K562 (cell line): ENCODE data around the gene SLC26A6. TPM values are rescaled to one million over a fixed set of nuclear protein-coding genes. Genes with fewer than 3 reads are reported as not detected.

Source experiments
- ATAC-seq: fragments of 200-7000 bp; cut with Tn5 transposase; 3 replicates; pipeline ENCODE4 v1.9.1; 2020; ENCODE audit warnings: moderate library complexity
- BruUV-seq: library from RNA; stranded (reverse); fragments of 400-500 nt; replicated peaks from 2 replicates; lab custom pipeline; 2021; lab: Mats Ljungman, UMichigan
- CTCF ChIA-PET: fragments of 300-600 bp; formaldehyde crosslinking; extraction: SDS; loops from one replicate; lab custom pipeline; 2021; ENCODE audit warnings: low intra/inter-chr PET ratio; lab: Yijun Ruan, JAX
- POLR2A ChIA-PET: fragments of 300-600, 350-650 bp; sonication (Branson Sonifier 250); formaldehyde crosslinking; extraction: SDS; loops from one replicate; lab custom pipeline; 2021; ENCODE audit warnings: antibody characterized with exemption, inconsistent platforms; lab: Yijun Ruan, JAX
- DNase-seq, 4 experiments: peaks; one replicate each; pipeline versions ENCODE4 v3.0.0 to v3.0.0-alpha.2; 2011 to 2018; ENCODE audit warnings: low spot score in 3 of 4, mixed read lengths in 3 of 4; ENCODE audit errors: extremely low read depth in 1 of 4
- FAIRE-seq: peaks from 2 replicates; lab custom pipeline; 2011; peaks lifted over from hg19 to GRCh38; lab: Jason Lieb, UNC
- H2AFZ ChIP-seq: 2 replicates; pipeline ENCODE4 v1.6.0; 2011; ENCODE audit warnings: low read depth, low read length, control low read depth, inconsistent platforms
- H3K27ac ChIP-seq: fragments of 200-600 bp; 3 replicates; pipeline ENCODE4 v1.8.0; 2011; ENCODE audit warnings: low read depth, mild to moderate bottlenecking, control low read depth, inconsistent platforms, low read length, moderate library complexity, mixed read lengths; ENCODE audit errors: extremely low read depth
- H3K27me3 ChIP-seq, 2 experiments: fragments of 300-600 bp in 1 of 2; 2 replicates in 1 of 2; 3 replicates in 1 of 2; pipeline versions ENCODE4 v1.6.0 to v1.8.0; 2011; ENCODE audit warnings: inconsistent platforms in 2 of 2, low read length in 2 of 2, mild to moderate bottlenecking in 1 of 2, mixed read lengths in 1 of 2, moderate library complexity in 1 of 2; ENCODE audit not compliant: control insufficient read depth in 2 of 2, insufficient read depth in 2 of 2
- H3K36me3 ChIP-seq: fragments of 300-600 bp; 3 replicates; pipeline ENCODE4 v1.8.0; 2011; ENCODE audit warnings: mild to moderate bottlenecking, low read length, inconsistent platforms; ENCODE audit not compliant: control insufficient read depth, insufficient read depth
- H3K4me1 ChIP-seq, 2 experiments: fragments of 200-600 bp in 1 of 2; replicated peaks in 1 of 2; 2 replicates in 1 of 2; 3 replicates in 1 of 2; pipeline versions ENCODE4 v1.5.1 to v1.8.0; 2011; ENCODE audit warnings: inconsistent platforms in 2 of 2, low read length in 2 of 2, mild to moderate bottlenecking in 1 of 2, mixed read lengths in 1 of 2, moderate library complexity in 1 of 2; ENCODE audit not compliant: control insufficient read depth in 2 of 2, insufficient read depth in 2 of 2
- H3K4me2 ChIP-seq: 2 replicates; pipeline ENCODE4 v1.6.1; 2011; ENCODE audit warnings: low read length, control low read depth, inconsistent platforms, mixed read lengths; ENCODE audit not compliant: insufficient read depth
- H3K4me3 ChIP-seq: fragments of 200-600 bp; sonication (generic), shearing (Covaris generic); 2 replicates; pipeline ENCODE4 v1.5.1; 2016; ENCODE audit warnings: control low read depth, inconsistent platforms
- H3K79me2 ChIP-seq: fragments of 200-600 bp; 3 replicates; pipeline ENCODE4 v1.8.0; 2011; ENCODE audit warnings: low read length, inconsistent platforms; ENCODE audit not compliant: control insufficient read depth, insufficient read depth
- H3K9ac ChIP-seq, 2 experiments: 2 replicates each; pipeline versions ENCODE4 v1.6.0 to v1.6.1; 2011; ENCODE audit warnings: low read depth in 2 of 2, low read length in 2 of 2, control low read depth in 1 of 2, inconsistent platforms in 1 of 2, mild to moderate bottlenecking in 1 of 2, mixed read lengths in 1 of 2; ENCODE audit not compliant: insufficient read depth in 1 of 2
- H3K9me1 ChIP-seq: one replicate; pipeline ENCODE4 v1.6.0; 2011; ENCODE audit warnings: inconsistent platforms, mild to moderate bottlenecking, low read length, moderate library complexity; ENCODE audit not compliant: control insufficient read depth, insufficient read depth
- H3K9me3 ChIP-seq: replicated peaks from 2 replicates; pipeline ENCODE4 v1.5.1; 2011; ENCODE audit warnings: low read depth, low read length, inconsistent platforms; ENCODE audit not compliant: control insufficient read depth, insufficient read depth
- H4K20me1 ChIP-seq: replicated peaks from 2 replicates; pipeline ENCODE4 v1.6.1; 2011; ENCODE audit warnings: low read length, inconsistent platforms, mixed read lengths; ENCODE audit not compliant: control insufficient read depth, insufficient read depth
- BACH1 ChIP-seq: fragments of 200-800 bp; sonication (Bioruptor generic); IDR thresholded peaks from 2 replicates; pipeline ENCODE4 v1.6.1; 2016; ENCODE audit warnings: missing genetic modification characterization, missing compliant biosample characterization
- BRD4 ChIP-seq: fragments of 200-600 bp; sonication (generic); IDR thresholded peaks from 2 replicates; pipeline ENCODE4 v1.6.1; 2017; ENCODE audit warnings: inconsistent platforms
- GTF2E2 ChIP-seq: fragments of 200-800 bp; sonication (Bioruptor generic); IDR thresholded peaks from 2 replicates; pipeline ENCODE4 v1.6.1; 2016; ENCODE audit warnings: missing genetic modification characterization, missing compliant biosample characterization
- HDAC6 ChIP-seq: IDR thresholded peaks from 2 replicates; pipeline ENCODE4 v1.6.1; 2012; ENCODE audit warnings: low read depth, mild to moderate bottlenecking, control low read depth, inconsistent platforms, low read length, moderate library complexity
- JUND ChIP-seq, 2 experiments: IDR thresholded peaks; 2 replicates in 1 of 2; 3 replicates in 1 of 2; pipeline ENCODE4 v1.6.1; 2011; ENCODE audit warnings: borderline replicate concordance in 2 of 2, low read depth in 2 of 2, low read length in 2 of 2, improper control_type of control experiment in 1 of 2, missing biosample characterization in 1 of 2, missing genetic modification characterization in 1 of 2, missing genetic modification reagents in 1 of 2
- PHB ChIP-seq: fragments of 250-450 bp; sonication (Bioruptor Pico); IDR thresholded peaks from 2 replicates; pipeline ENCODE4 v1.5.0; 2021
- TCF3 ChIP-seq: sonication (generic); formaldehyde crosslinking; IDR thresholded peaks from 2 replicates; pipeline ENCODE4 v1.4.0; 2020; ENCODE audit warnings: mild to moderate bottlenecking, missing genetic modification reagents
- WGBS: fragments of 100-300 bp; shearing (Covaris generic); methylation state at CpG from one replicate; pipeline ENCODE4 v1.1.6; 2016; ENCODE audit warnings: low coverage, mixed read lengths; ENCODE audit not compliant: insufficient coverage; ENCODE audit errors: missing lambda C conversion rate; 5-methylcytosine and 5-hydroxymethylcytosine counted together
- in situ Hi-C: fragments of 300-500 bp; cut with MboI; formaldehyde crosslinking; loops from 4 replicates; pipeline ENCODE4 v1.15.0; 2018; ENCODE audit warnings: inconsistent platforms, mixed read lengths
- intact Hi-C: fragments of 100-400 bp; cut with micrococcal nuclease; formaldehyde crosslinking; loops from 2 replicates; pipeline ENCODE4 v1.14.2; 2022
- polyA plus RNA-seq, 8 experiments: library from polyadenylated mRNA; depleted of rRNA in 4 of 8; stranded (reverse) in 5 of 8; unstranded in 3 of 8; fragments of >200 nt; fragmentation: Nextera tagmentation in 2 of 8; fragmentation: Illumina TruSeq in 1 of 8; extraction: Ambion mirVana in 2 of 8; extraction: Trizol in 1 of 8; gene quantifications; 2 replicates each; pipeline versions ENCODE4 v1.2.1 to v1.2.3, GENCODE V29; 2011 to 2014; ENCODE audit warnings: inconsistent platforms in 1 of 8, missing spikeins in 1 of 8
- total RNA-seq, 7 experiments: library from RNA; depleted of rRNA in 6 of 7; stranded (reverse); fragments of >200 nt in 6 of 7; fragmentation: Illumina TruSeq in 2 of 7; extraction: Trizol in 2 of 7; gene quantifications; 2 replicates each; pipeline versions ENCODE4 v1.2.1 to v1.2.3, GENCODE V29; 2011 to 2021; ENCODE audit warnings: low replicate concordance in 1 of 7
- TF ChIP-seq, protein P1 (sequence below): sonication (generic); formaldehyde crosslinking; IDR thresholded peaks from 2 replicates; pipeline ENCODE4 v1.8.0; 2022; ENCODE audit warnings: mild to moderate bottlenecking, missing genetic modification reagents
- TF ChIP-seq, protein P2 (sequence below): fragments of 250-450 bp; sonication (Bioruptor Pico); IDR thresholded peaks from 2 replicates; pipeline ENCODE4 v1.4.0; 2020; ENCODE audit warnings: mild to moderate bottlenecking
- TF ChIP-seq, protein P3 (sequence below): fragments of 200-400 bp; formaldehyde crosslinking; IDR thresholded peaks from 2 replicates; pipeline ENCODE4 v1.6.1; 2017; ENCODE audit warnings: mild to moderate bottlenecking, low read depth, low read length, moderate library complexity

The SLC26A6 gene
- total and polyA plus RNA-seq, 9 of the 15 experiments (the other 6 are each of a cell fraction or from before 2014, with no cell fraction given): 2.1 to 27.2 (median 14.8) TPM

DNA sequence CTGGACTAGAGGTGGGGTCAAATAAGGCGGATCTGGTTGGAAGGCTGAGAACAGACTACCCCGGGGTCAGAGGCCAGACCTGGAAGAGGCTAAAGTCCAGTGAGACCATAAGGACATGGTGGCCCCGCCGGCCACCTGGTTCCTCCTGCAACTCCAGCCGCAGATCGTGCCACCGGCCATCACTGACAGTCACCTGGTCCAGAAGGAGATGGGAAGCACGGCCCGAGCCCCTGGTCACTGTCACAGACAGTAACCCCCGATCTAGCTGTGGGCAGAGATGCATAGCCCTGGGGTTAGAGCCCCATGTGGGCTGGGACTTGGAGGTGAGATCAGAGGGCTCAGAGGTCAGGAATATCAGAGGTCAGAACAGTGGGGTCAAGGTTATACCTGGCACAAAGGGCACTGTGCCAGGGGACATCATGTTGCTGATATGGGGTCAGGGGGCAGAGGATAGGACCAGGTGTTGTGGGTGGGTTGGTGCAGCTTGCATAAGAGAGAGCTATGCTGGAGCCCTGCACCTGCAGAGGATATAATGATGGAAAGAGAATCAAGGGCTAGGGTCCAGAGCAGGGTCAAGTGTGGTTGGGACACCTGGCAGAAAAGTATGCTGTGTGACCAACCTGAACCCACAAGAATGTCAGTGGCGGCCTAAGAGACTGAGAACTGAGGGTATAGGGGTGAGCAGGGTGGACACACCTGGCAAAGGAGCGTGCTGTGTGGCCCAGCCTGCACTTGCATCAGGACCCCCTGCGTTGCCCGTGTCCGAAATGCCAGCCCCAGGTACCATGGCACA lies 17.9 kb upstream of the SLC26A6 start:
- H3K9ac ChIP-seq: no peak overlapping the region
- ChIA-PET POLR2A (interaction anchor here (0.8 to 1.3 kb wide), 3 partner anchors 9 to 18 kb away, joined by 3 to 6 read pairs (median 5); partner anchors contain the start of gene SLC26A6), CTCF (no interaction called here)
- no TSS peak for BruUV-seq
- WGBS: 37% methylated on average over 9 of the region's 15 CpGs
- H3K36me3 ChIP-seq: no peaks in the 10 kb centered on the region
- no peak for ATAC-seq
- TF ChIP-seq PHB (CRISPR knock-in tag) (no peak), JUND (IDR thresholded peaks at IDR 0.05; ENCODE audit: borderline replicate concordance, low read depth, low read length) (no peak), JUND (tag; IDR thresholded peaks at IDR 0.05; ENCODE audit: borderline replicate concordance, low read depth, low read length) (no peak), GTF2E2 (no peak), BRD4 (no peak), BACH1 (no peak), TCF3 (CRISPR knock-in tag) (no peak), HDAC6 (no peak)
- TF ChIP-seq, protein P1, sequence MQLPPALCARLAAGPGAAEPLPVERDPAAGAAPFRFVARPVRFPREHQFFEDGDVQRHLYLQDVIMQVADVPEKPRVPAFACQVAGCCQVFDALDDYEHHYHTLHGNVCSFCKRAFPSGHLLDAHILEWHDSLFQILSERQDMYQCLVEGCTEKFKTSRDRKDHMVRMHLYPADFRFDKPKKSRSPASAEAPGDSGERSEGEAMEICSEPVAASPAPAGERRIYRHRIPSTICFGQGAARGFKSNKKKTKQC (CRISPR knock-in tag): no peak
- TF ChIP-seq, protein P2, sequence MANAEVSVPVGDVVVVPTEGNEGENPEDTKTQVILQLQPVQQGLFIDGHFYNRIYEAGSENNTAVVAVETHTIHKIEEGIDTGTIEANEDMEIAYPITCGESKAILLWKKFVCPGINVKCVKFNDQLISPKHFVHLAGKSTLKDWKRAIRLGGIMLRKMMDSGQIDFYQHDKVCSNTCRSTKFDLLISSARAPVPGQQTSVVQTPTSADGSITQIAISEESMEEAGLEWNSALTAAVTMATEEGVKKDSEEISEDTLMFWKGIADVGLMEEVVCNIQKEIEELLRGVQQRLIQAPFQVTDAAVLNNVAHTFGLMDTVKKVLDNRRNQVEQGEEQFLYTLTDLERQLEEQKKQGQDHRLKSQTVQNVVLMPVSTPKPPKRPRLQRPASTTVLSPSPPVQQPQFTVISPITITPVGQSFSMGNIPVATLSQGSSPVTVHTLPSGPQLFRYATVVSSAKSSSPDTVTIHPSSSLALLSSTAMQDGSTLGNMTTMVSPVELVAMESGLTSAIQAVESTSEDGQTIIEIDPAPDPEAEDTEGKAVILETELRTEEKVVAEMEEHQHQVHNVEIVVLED (CRISPR knock-in tag): no peak
- TF ChIP-seq, protein P3, sequence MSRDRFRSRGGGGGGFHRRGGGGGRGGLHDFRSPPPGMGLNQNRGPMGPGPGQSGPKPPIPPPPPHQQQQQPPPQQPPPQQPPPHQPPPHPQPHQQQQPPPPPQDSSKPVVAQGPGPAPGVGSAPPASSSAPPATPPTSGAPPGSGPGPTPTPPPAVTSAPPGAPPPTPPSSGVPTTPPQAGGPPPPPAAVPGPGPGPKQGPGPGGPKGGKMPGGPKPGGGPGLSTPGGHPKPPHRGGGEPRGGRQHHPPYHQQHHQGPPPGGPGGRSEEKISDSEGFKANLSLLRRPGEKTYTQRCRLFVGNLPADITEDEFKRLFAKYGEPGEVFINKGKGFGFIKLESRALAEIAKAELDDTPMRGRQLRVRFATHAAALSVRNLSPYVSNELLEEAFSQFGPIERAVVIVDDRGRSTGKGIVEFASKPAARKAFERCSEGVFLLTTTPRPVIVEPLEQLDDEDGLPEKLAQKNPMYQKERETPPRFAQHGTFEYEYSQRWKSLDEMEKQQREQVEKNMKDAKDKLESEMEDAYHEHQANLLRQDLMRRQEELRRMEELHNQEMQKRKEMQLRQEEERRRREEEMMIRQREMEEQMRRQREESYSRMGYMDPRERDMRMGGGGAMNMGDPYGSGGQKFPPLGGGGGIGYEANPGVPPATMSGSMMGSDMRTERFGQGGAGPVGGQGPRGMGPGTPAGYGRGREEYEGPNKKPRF: no peak
- H4K20me1 ChIP-seq: no peaks in the 10 kb centered on the region
- intact Hi-C loops: no loop called here
- in situ Hi-C loops: no loop called here
- peaks cover 0 to 17% of the 10 kb centered on the region in 2 experiments; a peak in 2 of 5 replicates for H3K4me1 ChIP-seq
- H3K79me2 ChIP-seq: no peaks in the 10 kb centered on the region
- no peak overlapping the region for H3K4me3 ChIP-seq
- no peak overlapping the region for H2AFZ ChIP-seq
- H3K27me3 ChIP-seq: no peaks in the 10 kb centered on the region
- H3K27ac ChIP-seq: no peak overlapping the region
- no peaks in the 10 kb centered on the region for H3K9me1 ChIP-seq
- H3K4me2 ChIP-seq: no peak overlapping the region
- no peaks in the 10 kb centered on the region for H3K9me3 ChIP-seq
- FAIRE-seq: no peak
- DNase-seq: no peak
